ENCODE data around the gene RPUSD1.

- no peak for TF ChIP-seq CTCF (conservative IDR thresholded peaks at IDR 0.05; ENCODE audit: low read depth, low read length)
- TF ChIP-seq EZH2phosphoT487 (IDR thresholded peaks at IDR 0.05; ENCODE audit: borderline replicate concordance, low read length) = no peak
- TF ChIP-seq EZH2 (IDR thresholded peaks at IDR 0.05; ENCODE audit: low read length, unreplicated experiment) = no peak
Observed at GRCh38 chr16:797120-797420, 8.9 kb upstream of the RPUSD1 start.

Data from PC-3 (cell line).